Erythroblast (primary cell): ENCODE data around the gene CTNNB1.

Experiments
- GATA1 ChIP-seq: IDR thresholded peaks from 2 replicates; pipeline ENCODE4 v1.6.1; 2011; ENCODE audit warnings: low read depth, mild to moderate bottlenecking, control low read depth, low read length, moderate library complexity
- POLR2A ChIP-seq: IDR thresholded peaks from 2 replicates; pipeline ENCODE4 v1.6.1; 2011; ENCODE audit warnings: mild to moderate bottlenecking, low read length

GRCh38 chr3:41209646-41210045 lies 10.3 kb downstream of the CTNNB1 start:
- TF ChIP-seq POLR2A (no peak), GATA1 (no peak)
